GM12801 (cell line): ENCODE data around the gene EGLN2.

Experiments used
- CTCF ChIP-seq: IDR thresholded peaks from one replicate; pipeline ENCODE4 v1.5.1; 2011; ENCODE audit warnings: control low read depth; ENCODE audit not compliant: insufficient read length; ENCODE audit errors: extremely low read depth

Gene EGLN2

GRCh38 chr19:40755791-40756190 is 43.2 kb upstream of the EGLN2 start:
- no peak for TF ChIP-seq CTCF

GRCh38 chr19:40756502-40757110 is 42.4 kb upstream of the EGLN2 start:
- no peak for TF ChIP-seq CTCF

- TF ChIP-seq CTCF, result no peak
Observed at GRCh38 chr19:40758491-40758890, 40.5 kb upstream of the EGLN2 start.

- TF ChIP-seq CTCF, result no peak
Observed at GRCh38 chr19:40759352-40759751, 39.6 kb upstream of the EGLN2 start.

GRCh38 chr19:40762754-40763470 is 36.1 kb upstream of the EGLN2 start:
- TF ChIP-seq CTCF, result no peak

- TF ChIP-seq CTCF, result no peak
Observed at GRCh38 chr19:40763526-40763925, 35.5 kb upstream of the EGLN2 start.

- no peak for TF ChIP-seq CTCF
Observed at GRCh38 chr19:40763963-40764362, 35.0 kb upstream of the EGLN2 start.
